Non-pigmented ciliary epithelial cell (primary cell): Measurements from ENCODE around the gene FHIP1A.

ENCODE experiments used
- DNase-seq: peaks from one replicate; pipeline ENCODE4 v3.0.0-alpha.2; 2010; ENCODE audit warnings: low read depth

The FHIP1A gene

GRCh38 chr4:151458148-151458547 is 49.2 kb downstream of the FHIP1A start:
- DNase-seq, result no peak
